ENCODE data around the gene VDR. TPM values are rescaled to one million over a fixed set of nuclear protein-coding genes. Genes with fewer than 3 reads are reported as not detected.

Gene VDR
- total RNA-seq, 2 donors from 2014 or later, result 1.3 to 3.1 TPM

GRCh38 chr12:47913081-47913480 is 8.3 kb upstream of the VDR start:
- DNase-seq, result no peak
- ATAC-seq, result no peak
- Histone ChIP-seq H3K27me3 (no peaks in the 10 kb centered on the region), H3K4me3 (no peak overlapping the region), H3K36me3 (replicated peaks in 1 of 2; ENCODE audit: insufficient read depth in 1 of 2, low read depth in 2 of 2) (no peaks in the 10 kb centered on the region), H3K27ac (no peak overlapping the region), H3K9me3 (no peaks in the 10 kb centered on the region), H3K4me1 (no peaks in the 10 kb centered on the region)
- intact Hi-C loops (cut with DNase I), result no loop called here
- TF ChIP-seq POLR2A (IDR thresholded peaks at IDR 0.05) (no peak), CTCF (IDR thresholded peaks at IDR 0.05) (no peak)
- WGBS, 2 donors, result 50 to 61% methylated on average over 3 of the region's 3 CpGs

- intact Hi-C loops (cut with DNase I), result no loop called here
Observed at GRCh38 chr12:47912556-47912955, 7.8 kb upstream of the VDR start.

GRCh38 chr12:47910981-47911380 is 6.2 kb upstream of the VDR start:
- H3K27me3 ChIP-seq, result no peaks in the 10 kb centered on the region
- H3K4me3 ChIP-seq, result no peak overlapping the region
- H3K27ac ChIP-seq, result no peak overlapping the region
- peaks cover 3% of the 10 kb centered on the region for H3K4me1 ChIP-seq
- H3K36me3 ChIP-seq (replicated peaks in 1 of 2; ENCODE audit: insufficient read depth in 1 of 2, low read depth in 2 of 2), result no peaks in the 10 kb centered on the region
- DNase-seq (no peak), ATAC-seq (no peak)
- intact Hi-C loops (cut with DNase I), result no loop called here
- no peaks in the 10 kb centered on the region for H3K9me3 ChIP-seq
- TF ChIP-seq CTCF (IDR thresholded peaks at IDR 0.05) (no peak), POLR2A (IDR thresholded peaks at IDR 0.05) (no peak)

More at GRCh38 chr12:47912556-47912955, 7.8 kb upstream of the VDR start:
- TF ChIP-seq CTCF (IDR thresholded peaks at IDR 0.05) (no peak), POLR2A (IDR thresholded peaks at IDR 0.05) (no peak)
- Histone ChIP-seq H3K9me3 (no peaks in the 10 kb centered on the region), H3K27me3 (no peaks in the 10 kb centered on the region), H3K36me3 (replicated peaks in 1 of 2; ENCODE audit: insufficient read depth in 1 of 2, low read depth in 2 of 2) (no peaks in the 10 kb centered on the region), H3K4me3 (no peak overlapping the region), H3K4me1 (no peaks in the 10 kb centered on the region), H3K27ac (no peak overlapping the region)
- WGBS, 2 donors, result 26 to 38% methylated on average over 4 of the region's 4 CpGs
- ATAC-seq (no peak), DNase-seq (no peak)

GRCh38 chr12:47910486-47910885 is 5.7 kb upstream of the VDR start:
- Histone ChIP-seq H3K4me3 (no peak overlapping the region), H3K36me3 (replicated peaks in 1 of 2; ENCODE audit: insufficient read depth in 1 of 2, low read depth in 2 of 2) (no peaks in the 10 kb centered on the region), H3K4me1 (peaks cover 8% of the 10 kb centered on the region), H3K9me3 (no peaks in the 10 kb centered on the region), H3K27ac (no peak overlapping the region), H3K27me3 (no peaks in the 10 kb centered on the region)
- 50 to 89% methylated on average over 3 of the region's 3 CpGs for WGBS, 2 donors
- no peak for TF ChIP-seq CTCF (IDR thresholded peaks at IDR 0.05)
- TF ChIP-seq POLR2A (IDR thresholded peaks at IDR 0.05), result no peak
- no peak for DNase-seq
- no peak for ATAC-seq
- intact Hi-C loops (cut with DNase I), result no loop called here

GRCh38 chr12:47909839-47910465 is 5.2 kb upstream of the VDR start:
- H3K4me1 ChIP-seq, result peaks cover 12% of the 10 kb centered on the region
- no peak overlapping the region for H3K4me3 ChIP-seq
- no peak for ATAC-seq
- DNase-seq, result no peak
- intact Hi-C loops (cut with DNase I), result no loop called here
- TF ChIP-seq POLR2A (IDR thresholded peaks at IDR 0.05), result no peak
- no peak for TF ChIP-seq CTCF (IDR thresholded peaks at IDR 0.05)
- H3K27ac ChIP-seq, result no peak overlapping the region
- 76 to 81% methylated on average over 4 of the region's 4 CpGs for WGBS, 2 donors
- no peaks in the 10 kb centered on the region for H3K27me3 ChIP-seq
- H3K36me3 ChIP-seq (replicated peaks in 1 of 2; ENCODE audit: insufficient read depth in 1 of 2, low read depth in 2 of 2), result no peaks in the 10 kb centered on the region
- no peaks in the 10 kb centered on the region for H3K9me3 ChIP-seq
